Progenitor cell of endocrine pancreas (in vitro differentiated cells): ENCODE measurements around the gene NTF3. TPM values are rescaled to one million over a fixed set of nuclear protein-coding genes. Genes with fewer than 3 reads are reported as not detected.

Experiments used
- DNase-seq: peaks from one replicate; pipeline ENCODE4 v3.0.0; 2021; ENCODE audit warnings: low spot score; ENCODE audit not compliant: unreplicated experiment
- H3K27ac Mint-ChIP-seq: 2 replicates; pipeline ENCODE4 v1.8.0; 2021; ENCODE audit warnings: mild to moderate bottlenecking, moderate library complexity, mixed read lengths
- H3K27me3 Mint-ChIP-seq: 2 replicates; pipeline ENCODE4 v1.8.0; 2021; ENCODE audit warnings: mixed read lengths
- H3K36me3 Mint-ChIP-seq: 2 replicates; pipeline ENCODE4 v1.8.0; 2022; ENCODE audit warnings: mixed read lengths; ENCODE audit not compliant: insufficient read depth
- H3K4me1 Mint-ChIP-seq: 2 replicates; pipeline ENCODE4 v1.8.0; 2021; ENCODE audit warnings: low read depth, mixed read lengths
- H3K4me3 Mint-ChIP-seq: 2 replicates; pipeline ENCODE4 v1.8.0; 2021; ENCODE audit warnings: low read depth, mild to moderate bottlenecking, moderate library complexity, mixed read lengths
- H3K9me3 Mint-ChIP-seq: 2 replicates; pipeline ENCODE4 v1.8.0; 2021; ENCODE audit warnings: low read depth, mixed read lengths
- CTCF ChIP-seq: fragments of 200-600 bp; sonication (generic); IDR thresholded peaks from one replicate; pipeline ENCODE4 v1.5.0; 2021; ENCODE audit warnings: antibody characterized with exemption, mild to moderate bottlenecking; ENCODE audit not compliant: unreplicated experiment
- total RNA-seq: library from RNA; stranded (reverse); gene quantifications from 2 replicates; pipeline ENCODE4 v1.2.1, GENCODE V29; 2021

NTF3 gene
- total RNA-seq, 1 donor from 2014 or later, result 1.2 TPM

GRCh38 chr12:5487948-5488625 lies 56.2 kb downstream of the NTF3 start:
- H3K27ac Mint-ChIP-seq, result no peak overlapping the region
- no peak for TF ChIP-seq CTCF
- H3K4me3 Mint-ChIP-seq, result no peak overlapping the region
- H3K4me1 Mint-ChIP-seq, result peaks cover 3% of the 10 kb centered on the region
- H3K9me3 Mint-ChIP-seq, result no peaks in the 10 kb centered on the region
- H3K27me3 Mint-ChIP-seq, result peaks cover 49% of the 10 kb centered on the region
- H3K36me3 Mint-ChIP-seq, result no peaks in the 10 kb centered on the region
- DNase-seq, result no peak

- Mint-ChIP-seq H3K27me3 (peaks cover 54% of the 10 kb centered on the region), H3K9me3 (no peaks in the 10 kb centered on the region), H3K4me3 (no peak overlapping the region), H3K36me3 (no peaks in the 10 kb centered on the region), H3K4me1 (peaks cover 6% of the 10 kb centered on the region), H3K27ac (no peak overlapping the region)
- DNase-seq, result no peak
- no peak for TF ChIP-seq CTCF
Observed at GRCh38 chr12:5488626-5488955, 56.7 kb downstream of the NTF3 start.

- Mint-ChIP-seq H3K36me3 (no peaks in the 10 kb centered on the region), H3K4me1 (peaks cover 8% of the 10 kb centered on the region)
- DNase-seq, result no peak
Observed at GRCh38 chr12:5489017-5489416, 57.1 kb downstream of the NTF3 start.

GRCh38 chr12:5489760-5490406 lies 58.0 kb downstream of the NTF3 start:
- H3K27ac Mint-ChIP-seq, result no peak overlapping the region
- H3K4me1 Mint-ChIP-seq, result peaks cover 8% of the 10 kb centered on the region
- H3K9me3 Mint-ChIP-seq, result no peaks in the 10 kb centered on the region
- H3K4me3 Mint-ChIP-seq, result no peak overlapping the region
- no peak for TF ChIP-seq CTCF
- no peak for DNase-seq
- peaks cover 59% of the 10 kb centered on the region for H3K27me3 Mint-ChIP-seq
- H3K36me3 Mint-ChIP-seq, result no peaks in the 10 kb centered on the region

More at GRCh38 chr12:5489017-5489416, 57.1 kb downstream of the NTF3 start:
- Mint-ChIP-seq H3K27ac (no peak overlapping the region), H3K4me3 (no peak overlapping the region), H3K9me3 (no peaks in the 10 kb centered on the region), H3K27me3 (peaks cover 57% of the 10 kb centered on the region)
- no peak for TF ChIP-seq CTCF

GRCh38 chr12:5492562-5492961 lies 60.7 kb downstream of the NTF3 start:
- Mint-ChIP-seq H3K4me1 (peaks cover 18% of the 10 kb centered on the region), H3K36me3 (no peaks in the 10 kb centered on the region), H3K27me3 (peaks cover 55% of the 10 kb centered on the region), H3K27ac (no peak overlapping the region), H3K4me3 (no peak overlapping the region), H3K9me3 (no peaks in the 10 kb centered on the region)
- no peak for DNase-seq
- TF ChIP-seq CTCF, result peak; percentile 12
